ENCODE results near the gene ADAMTSL1. TPM values are rescaled to one million over a fixed set of nuclear protein-coding genes. Genes with fewer than 3 reads are reported as not detected.

Gene ADAMTSL1
- total RNA-seq, 6 donors from 2014 or later = 0.44 to 6.4 (median 2.3) TPM; not detected in 1

DNA sequence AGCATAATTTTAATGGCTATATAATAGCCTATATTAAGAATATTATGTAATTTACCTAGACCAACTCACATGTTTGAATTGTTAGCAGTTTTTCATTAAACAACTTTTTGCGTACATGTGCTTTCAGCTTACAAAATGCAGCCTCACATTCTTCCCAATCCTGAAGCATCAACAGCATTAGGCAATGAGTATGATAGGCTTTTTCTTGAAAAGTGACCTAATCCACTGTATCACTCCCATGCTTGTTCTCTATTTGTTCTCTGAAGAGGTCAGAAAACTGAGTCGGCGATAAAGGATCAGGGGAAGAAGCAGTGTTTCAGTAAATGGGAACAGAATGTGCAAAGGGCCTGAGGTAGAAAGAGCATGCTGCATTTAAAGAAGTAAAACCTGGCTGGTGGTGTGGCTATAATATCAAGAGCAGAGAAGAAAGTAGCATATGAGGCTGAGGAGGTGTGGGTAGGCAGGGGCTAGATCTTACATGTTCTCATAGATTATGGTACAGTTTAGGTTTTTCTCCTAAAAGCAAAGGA lies 346.7 kb downstream of the ADAMTSL1 start:
- WGBS, 2 donors = 98% methylated on average over 3 of the region's 3 CpGs

GRCh38 chr9:18821788-18822187 lies 347.8 kb downstream of the ADAMTSL1 start:
- no peak for ATAC-seq (ENCODE audit: low FRiP score in 2 of 2)
- DNase-seq = no peak
- Histone ChIP-seq H3K36me3 (no peaks in the 10 kb centered on the region), H3K9me3 (no peaks in the 10 kb centered on the region), H3K27ac (no peak overlapping the region), H3K27me3 (no peaks in the 10 kb centered on the region), H3K4me1 (peaks cover 0 to 11% (median 5%) of the 10 kb centered on the region in 4 donors), H3K4me3 (no peak overlapping the region)
- TF ChIP-seq CTCF (IDR thresholded peaks at IDR 0.05) (no peak), EP300 (IDR thresholded peaks at IDR 0.05) (no peak), POLR2A (IDR thresholded peaks at IDR 0.05) (no peak), POLR2AphosphoS5 (IDR thresholded peaks at IDR 0.05) (no peak)
- 76 to 82% methylated on average over 3 of the region's 3 CpGs for WGBS, 2 donors

More for the DNA sequence above, 346.7 kb downstream of the ADAMTSL1 start:
- no peaks in the 10 kb centered on the region for H3K27me3 ChIP-seq
- no peak overlapping the region for H3K27ac ChIP-seq
- no peak for ATAC-seq (ENCODE audit: low FRiP score in 2 of 2)
- DNase-seq = no peak
- H3K4me3 ChIP-seq = no peak overlapping the region
- H3K36me3 ChIP-seq = no peaks in the 10 kb centered on the region
- H3K4me1 ChIP-seq = peaks cover 0 to 5% (median 5%) of the 10 kb centered on the region in 4 donors
- TF ChIP-seq EP300 (IDR thresholded peaks at IDR 0.05) (no peak), POLR2AphosphoS5 (IDR thresholded peaks at IDR 0.05) (no peak), POLR2A (IDR thresholded peaks at IDR 0.05) (no peak), CTCF (IDR thresholded peaks at IDR 0.05) (no peak)
- no peaks in the 10 kb centered on the region for H3K9me3 ChIP-seq

DNA sequence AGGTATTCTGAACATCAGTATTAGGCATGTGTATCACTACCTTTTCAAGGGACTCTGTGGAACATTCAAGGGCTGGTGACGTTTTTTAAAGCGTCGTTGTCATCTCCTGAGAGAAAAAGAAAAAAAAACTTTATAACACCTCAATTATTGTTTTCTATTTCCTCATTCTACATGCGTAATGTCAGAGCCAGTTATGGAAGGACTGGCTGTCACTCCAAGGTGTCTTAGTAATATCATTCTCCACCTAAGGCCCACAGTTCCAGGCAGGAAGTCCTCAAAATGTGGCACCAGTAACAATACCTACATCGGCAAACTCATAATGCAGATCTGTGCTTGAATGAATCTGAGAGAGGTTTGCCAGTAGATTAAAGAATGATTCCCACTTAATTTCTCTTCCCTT lies 348.9 kb downstream of the ADAMTSL1 start:
- ATAC-seq (ENCODE audit: low FRiP score in 2 of 2) = no peak
- Histone ChIP-seq H3K4me1 (peaks cover 0 to 11% (median 5%) of the 10 kb centered on the region in 4 donors), H3K4me3 (no peak overlapping the region), H3K27me3 (no peaks in the 10 kb centered on the region), H3K9me3 (no peaks in the 10 kb centered on the region), H3K27ac (no peak overlapping the region), H3K36me3 (no peaks in the 10 kb centered on the region)
- DNase-seq = no peak
- 85 to 91% methylated on average over 5 of the region's 5 CpGs for WGBS, 2 donors
- TF ChIP-seq EP300 (IDR thresholded peaks at IDR 0.05) (no peak), POLR2AphosphoS5 (IDR thresholded peaks at IDR 0.05) (no peak), CTCF (IDR thresholded peaks at IDR 0.05) (no peak), POLR2A (IDR thresholded peaks at IDR 0.05) (no peak)

DNA sequence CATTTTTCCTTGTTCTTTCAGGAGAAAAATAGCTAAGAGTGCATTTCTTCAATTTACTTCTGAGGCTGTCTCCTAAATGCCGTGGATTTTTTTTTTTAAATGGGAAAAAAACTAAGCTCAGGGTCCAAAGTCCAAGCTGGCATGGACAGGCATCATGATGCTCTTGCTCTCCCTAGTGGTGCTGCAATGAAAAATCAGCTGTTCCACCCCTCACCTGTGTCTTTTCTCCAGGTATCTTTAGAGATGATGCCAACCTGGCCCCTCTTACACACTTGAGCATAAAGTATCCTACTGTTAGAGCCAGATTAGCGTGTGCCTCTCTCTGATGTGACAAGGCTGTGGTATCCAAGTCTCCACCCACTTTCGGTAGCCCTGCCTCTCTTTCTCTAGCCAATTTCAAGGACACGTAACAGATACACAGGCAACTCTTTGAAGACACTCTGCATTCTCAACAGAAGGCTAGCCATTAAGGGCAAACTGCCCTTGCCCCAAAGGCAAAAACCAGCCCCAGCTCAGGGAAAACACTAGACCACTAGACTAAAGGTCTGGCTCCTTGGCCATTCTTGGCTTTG lies 350.2 kb downstream of the ADAMTSL1 start:
- DNase-seq = no peak
- Histone ChIP-seq H3K9me3 (no peaks in the 10 kb centered on the region), H3K4me3 (no peak overlapping the region), H3K27me3 (no peaks in the 10 kb centered on the region), H3K4me1 (peaks cover 0 to 11% (median 5%) of the 10 kb centered on the region in 4 donors), H3K36me3 (no peaks in the 10 kb centered on the region), H3K27ac (no peak overlapping the region)
- TF ChIP-seq POLR2AphosphoS5 (IDR thresholded peaks at IDR 0.05) (no peak), EP300 (IDR thresholded peaks at IDR 0.05) (no peak), CTCF (IDR thresholded peaks at IDR 0.05) (no peak), POLR2A (IDR thresholded peaks at IDR 0.05) (no peak)
- no peak for ATAC-seq (ENCODE audit: low FRiP score in 2 of 2)
- 86 to 89% methylated on average over 4 of the region's 4 CpGs for WGBS, 2 donors
